A549 (cell line): ENCODE data around the gene KCNQ1.

Experiments
- CBX8 ChIP-seq: fragments of 200-600 bp; sonication (generic); IDR thresholded peaks from 2 replicates; pipeline ENCODE4 v1.6.1; 2016
- CHD4 ChIP-seq: fragments of 200-600 bp; sonication (generic); IDR thresholded peaks from 2 replicates; pipeline ENCODE4 v1.6.1; 2016; ENCODE audit warnings: antibody characterized with exemption, mild to moderate bottlenecking, borderline replicate concordance
- CTCF ChIP-seq: fragments of >200 bp; sonication (Bioruptor Twin); formaldehyde crosslinking; IDR thresholded peaks from 3 replicates; pipeline ENCODE4 v1.5.1; 2016
- EP300 ChIP-seq, 2 experiments: fragments of >200 bp; sonication (Bioruptor Twin); formaldehyde crosslinking; IDR thresholded peaks; 2 replicates in 1 of 2; 3 replicates in 1 of 2; pipeline ENCODE4 v1.6.1; 2016 to 2017
- ESRRA ChIP-seq: fragments of 150-350 bp; IDR thresholded peaks from 2 replicates; pipeline ENCODE4 v1.6.1; 2014; ENCODE audit warnings: mild to moderate bottlenecking, low read length, borderline replicate concordance
- FOSL2 ChIP-seq, 2 experiments: fragments of 450-650 bp in 1 of 2; fragments of >200 bp in 1 of 2; sonication (Bioruptor Twin) in 1 of 2; formaldehyde crosslinking; IDR thresholded peaks; 2 replicates each; pipeline versions ENCODE4 v1.5.0 to v1.6.1; 2016 to 2020; ENCODE audit warnings: mild to moderate bottlenecking in 1 of 2, moderate library complexity in 1 of 2
- HOXA7 ChIP-seq: fragments of 250-450 bp; sonication (Bioruptor Pico); IDR thresholded peaks from 2 replicates; pipeline ENCODE4 v1.5.0; 2020; ENCODE audit warnings: mild to moderate bottlenecking, moderate library complexity
- JUN ChIP-seq, 2 experiments: fragments of >200 bp; sonication (Bioruptor Twin); formaldehyde crosslinking; IDR thresholded peaks; 2 replicates in 1 of 2; 3 replicates in 1 of 2; pipeline ENCODE4 v1.6.1; 2016 to 2017
- JUNB ChIP-seq: fragments of >200 bp; sonication (Bioruptor Twin); formaldehyde crosslinking; IDR thresholded peaks from 2 replicates; pipeline ENCODE4 v1.6.1; 2016
- POLR2A ChIP-seq: IDR thresholded peaks from 2 replicates; pipeline ENCODE4 v1.6.1; 2012; ENCODE audit warnings: mild to moderate bottlenecking, low read length
- USF2 ChIP-seq: fragments of 450-650 bp; IDR thresholded peaks from 2 replicates; pipeline ENCODE4 v1.6.1; 2014; ENCODE audit warnings: antibody characterized with exemption

- TF ChIP-seq FOSL2 (IDR thresholded peaks at IDR 0.05) (no peak), FOSL2 (CRISPR knock-in tag; IDR thresholded peaks at IDR 0.05) (no peak), CTCF (no peak), CBX8 (no peak), POLR2A (no peak), JUN (IDR thresholded peaks at IDR 0.05) (no peak), CHD4 (no peak), ESRRA (no peak), HOXA7 (no peak), EP300 (IDR thresholded peaks at IDR 0.05) (no peak), USF2 (no peak), JUNB (no peak)
Observed at GRCh38 chr11:2769409-2770095, 324.7 kb downstream of the KCNQ1 start.
